Activated naive CD8-positive, alpha-beta T cell treated with anti-CD3 and anti-CD28 coated beads, Interleukin-2, amount 50 U/mL, for 24 hours (primary cell): ENCODE data around the gene GNAS-AS1.

Experiments
- ATAC-seq: fragments of 150-1000 bp; cut with Tn5 transposase; one replicate; pipeline ENCODE4 v1.10.0; 2021
- DNase-seq: peaks from one replicate; pipeline ENCODE4 v3.0.0; 2021
- H3K27ac Mint-ChIP-seq: one replicate; pipeline ENCODE4 v1.8.0; 2021; ENCODE audit warnings: mild to moderate bottlenecking, mixed read lengths
- H3K27me3 Mint-ChIP-seq: one replicate; pipeline ENCODE4 v1.8.0; 2021; ENCODE audit warnings: mixed read lengths
- H3K36me3 Mint-ChIP-seq: one replicate; pipeline ENCODE4 v1.8.0; 2021; ENCODE audit warnings: low read depth, mixed read lengths
- H3K4me1 Mint-ChIP-seq: one replicate; pipeline ENCODE4 v1.8.0; 2021; ENCODE audit warnings: mixed read lengths
- H3K4me3 Mint-ChIP-seq: one replicate; pipeline ENCODE4 v1.8.0; 2021; ENCODE audit warnings: mild to moderate bottlenecking, moderate library complexity, mixed read lengths
- H3K9me3 Mint-ChIP-seq: one replicate; pipeline ENCODE4 v1.8.0; 2021; ENCODE audit warnings: mixed read lengths

Gene GNAS-AS1

GRCh38 chr20:58850693-58851174 lies at the start of gene GNAS-AS1:
Gene GNAS-AS1, minus strand, starts transcription at chr20:58850902.
- DNase-seq (peak; percentile 84), ATAC-seq (peak; percentile 77)
- Mint-ChIP-seq H3K4me1 (peaks cover 33% of the 10 kb centered on the region), H3K27me3 (peaks cover 56% of the 10 kb centered on the region), H3K27ac (peak within 1 kb of the TSS; percentile 59), H3K9me3 (no peaks in the 10 kb centered on the region), H3K36me3 (no peaks in the 10 kb centered on the region), H3K4me3 (peak within 1 kb of the TSS; percentile 86)

- no peak for DNase-seq
- Mint-ChIP-seq H3K36me3 (peaks cover 67% of the 10 kb centered on the region), H3K9me3 (no peaks in the 10 kb centered on the region), H3K27me3 (no peaks in the 10 kb centered on the region), H3K4me1 (peaks cover 75% of the 10 kb centered on the region), H3K27ac (peak overlapping the region; percentile 74), H3K4me3 (no peak overlapping the region)
- ATAC-seq: no peak
Measured at GRCh38 chr20:58900397-58900796, 49.7 kb upstream of the GNAS-AS1 start.

- no peak for DNase-seq
- no peak for ATAC-seq
- Mint-ChIP-seq H3K9me3 (no peaks in the 10 kb centered on the region), H3K4me3 (no peak overlapping the region), H3K27ac (no peak overlapping the region), H3K36me3 (peaks cover 67% of the 10 kb centered on the region), H3K4me1 (peaks cover 77% of the 10 kb centered on the region), H3K27me3 (no peaks in the 10 kb centered on the region)
Measured at GRCh38 chr20:58899512-58899911, 48.8 kb upstream of the GNAS-AS1 start.

DNA sequence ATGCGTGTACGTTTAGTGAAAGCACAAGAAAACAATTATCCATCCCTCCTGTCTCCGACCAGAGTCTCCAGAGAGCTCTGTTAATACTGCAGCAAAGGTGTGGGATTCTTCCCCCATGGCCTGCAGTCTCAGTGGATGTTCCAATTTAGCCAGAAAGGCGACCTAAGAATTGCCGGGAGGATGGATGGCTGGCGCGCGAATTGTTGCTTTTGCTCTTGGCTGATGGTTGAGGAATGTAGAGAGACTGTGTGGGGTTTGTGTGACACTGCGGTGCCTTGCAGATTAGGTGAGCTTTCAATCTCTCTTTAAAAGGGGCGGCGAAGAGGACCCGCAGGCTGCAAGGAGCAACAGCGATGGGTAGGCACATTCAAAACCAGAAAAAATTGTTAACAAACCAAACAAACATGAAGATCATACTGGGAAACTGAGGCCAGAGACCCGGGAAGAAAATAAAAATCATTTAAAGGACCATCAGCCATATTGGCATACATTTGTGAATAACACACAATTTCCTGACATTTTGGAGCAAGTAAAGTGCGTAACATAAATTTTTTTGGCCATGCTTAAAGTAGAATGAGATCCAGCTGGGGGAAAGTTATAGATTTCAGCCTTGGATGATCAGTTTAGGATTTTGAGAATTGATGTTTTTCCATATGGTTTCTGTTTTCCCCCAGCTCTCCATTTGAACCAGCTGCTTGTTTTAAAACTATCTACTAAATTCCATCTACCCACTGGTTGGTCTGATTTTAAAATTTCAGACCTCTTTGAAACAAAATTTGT lies 48.1 kb upstream of the GNAS-AS1 start:
- H3K9me3 Mint-ChIP-seq: no peaks in the 10 kb centered on the region
- H3K27ac Mint-ChIP-seq: no peak overlapping the region
- no peak overlapping the region for H3K4me3 Mint-ChIP-seq
- no peak for ATAC-seq
- peaks cover 62% of the 10 kb centered on the region for H3K36me3 Mint-ChIP-seq
- peaks cover 81% of the 10 kb centered on the region for H3K4me1 Mint-ChIP-seq
- no peaks in the 10 kb centered on the region for H3K27me3 Mint-ChIP-seq
- DNase-seq: no peak

DNA sequence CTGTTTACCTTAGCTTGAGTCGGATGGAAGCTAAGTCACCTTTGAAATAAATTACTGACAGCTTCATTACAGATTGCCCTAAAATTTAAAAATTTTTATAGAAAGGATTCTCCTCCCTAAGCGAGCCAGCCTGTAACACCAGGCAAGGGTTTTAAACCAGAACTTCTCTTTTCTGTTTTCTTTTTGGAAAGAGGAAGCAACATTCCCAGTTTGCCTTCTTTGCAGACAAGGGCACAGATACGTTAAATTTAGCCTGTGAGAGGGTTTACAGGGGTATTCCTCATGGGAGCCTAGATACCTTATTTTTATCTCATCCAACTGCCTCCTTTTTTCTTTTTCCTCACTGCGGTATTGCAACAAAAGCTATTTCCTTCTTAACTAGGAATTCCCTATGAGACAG lies 46.8 kb upstream of the GNAS-AS1 start:
- peaks cover 82% of the 10 kb centered on the region for H3K4me1 Mint-ChIP-seq
- no peak for ATAC-seq
- peaks cover 61% of the 10 kb centered on the region for H3K36me3 Mint-ChIP-seq
- H3K9me3 Mint-ChIP-seq: no peaks in the 10 kb centered on the region
- H3K27ac Mint-ChIP-seq: peak overlapping the region; percentile 76
- peaks cover 1% of the 10 kb centered on the region for H3K27me3 Mint-ChIP-seq
- DNase-seq: no peak
- peak overlapping the region; percentile 2 for H3K4me3 Mint-ChIP-seq

DNA sequence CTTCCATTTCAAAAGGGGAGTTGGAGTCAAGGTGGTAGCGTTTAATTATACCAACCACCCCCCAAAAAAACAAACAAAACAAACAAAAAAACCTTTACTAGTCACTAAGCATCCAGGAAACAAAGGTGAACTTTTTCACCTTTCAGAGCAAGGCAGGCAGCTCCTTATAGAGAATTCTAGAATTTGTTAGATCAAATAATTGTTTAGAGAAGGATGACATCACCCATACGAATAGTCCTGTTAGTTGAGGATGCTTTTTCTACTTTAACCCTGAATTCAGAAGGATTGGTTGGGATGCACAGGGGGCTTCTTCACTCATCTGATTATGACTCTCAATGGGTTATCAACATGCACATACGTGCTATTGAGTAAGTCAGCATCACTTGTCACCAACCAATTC lies 46.1 kb upstream of the GNAS-AS1 start:
- no peaks in the 10 kb centered on the region for H3K9me3 Mint-ChIP-seq
- no peak for ATAC-seq

DNA sequence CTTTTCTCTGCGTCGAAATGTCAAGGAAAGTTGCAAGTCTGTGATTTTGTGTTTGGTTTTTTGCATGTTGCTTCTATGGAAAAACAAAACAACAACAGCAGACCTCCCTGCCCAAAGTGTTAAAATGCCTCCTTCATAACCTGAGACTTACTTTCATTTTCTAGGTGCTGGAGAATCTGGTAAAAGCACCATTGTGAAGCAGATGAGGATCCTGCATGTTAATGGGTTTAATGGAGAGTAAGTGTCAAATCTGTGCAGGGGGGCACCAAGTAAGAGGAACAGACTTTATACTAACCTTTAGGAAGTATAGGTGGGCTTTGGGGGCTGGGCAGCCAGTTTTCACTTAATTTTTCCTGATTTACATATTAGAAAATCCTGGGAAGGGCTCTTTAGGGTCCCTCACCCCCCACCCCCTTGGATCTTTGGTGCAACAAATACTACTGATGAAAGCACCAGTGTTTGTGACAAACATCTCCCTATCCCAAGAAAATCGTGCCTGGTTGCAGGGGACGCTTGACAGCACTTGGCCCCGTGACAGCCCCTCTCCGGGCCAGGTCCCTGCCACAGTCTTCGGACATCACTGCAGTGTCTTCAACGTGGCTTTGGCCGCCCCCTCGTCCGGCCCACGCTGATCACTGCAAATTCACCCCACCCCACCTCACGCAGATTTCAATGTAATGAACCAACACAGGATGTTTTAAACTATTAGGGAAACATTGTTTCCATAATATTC lies 44.9 kb upstream of the GNAS-AS1 start:
- Mint-ChIP-seq H3K27me3 (peaks cover 4% of the 10 kb centered on the region), H3K36me3 (peaks cover 57% of the 10 kb centered on the region), H3K9me3 (no peaks in the 10 kb centered on the region), H3K4me3 (peak overlapping the region; percentile 97), H3K4me1 (peaks cover 71% of the 10 kb centered on the region), H3K27ac (peak overlapping the region; percentile 94)
- ATAC-seq: no peak
- DNase-seq: no peak

More for the DNA sequence above, 46.1 kb upstream of the GNAS-AS1 start:
- DNase-seq: no peak
- Mint-ChIP-seq H3K27ac (peak overlapping the region; percentile 16), H3K4me1 (peaks cover 77% of the 10 kb centered on the region), H3K4me3 (no peak overlapping the region), H3K36me3 (peaks cover 59% of the 10 kb centered on the region), H3K27me3 (peaks cover 2% of the 10 kb centered on the region)

GRCh38 chr20:58894652-58895447 lies 44.1 kb upstream of the GNAS-AS1 start:
- Mint-ChIP-seq H3K9me3 (no peaks in the 10 kb centered on the region), H3K36me3 (peaks cover 53% of the 10 kb centered on the region), H3K27me3 (peaks cover 4% of the 10 kb centered on the region), H3K4me1 (peaks cover 67% of the 10 kb centered on the region), H3K27ac (peak overlapping the region; percentile 94), H3K4me3 (peak overlapping the region; percentile 97)
- DNase-seq (no peak), ATAC-seq (no peak)

GRCh38 chr20:58893355-58894120 lies 42.8 kb upstream of the GNAS-AS1 start:
- peaks cover 56% of the 10 kb centered on the region for H3K4me1 Mint-ChIP-seq
- H3K36me3 Mint-ChIP-seq: peaks cover 40% of the 10 kb centered on the region
- peaks cover 4% of the 10 kb centered on the region for H3K27me3 Mint-ChIP-seq
- peak; percentile 60 for DNase-seq
- H3K27ac Mint-ChIP-seq: peak overlapping the region; percentile 94
- ATAC-seq: no peak
- no peaks in the 10 kb centered on the region for H3K9me3 Mint-ChIP-seq
- peak overlapping the region; percentile 97 for H3K4me3 Mint-ChIP-seq

GRCh38 chr20:58892932-58893224 lies 42.2 kb upstream of the GNAS-AS1 start:
- Mint-ChIP-seq H3K4me1 (peaks cover 56% of the 10 kb centered on the region), H3K9me3 (no peaks in the 10 kb centered on the region), H3K27me3 (peaks cover 4% of the 10 kb centered on the region), H3K36me3 (peaks cover 37% of the 10 kb centered on the region), H3K27ac (peak overlapping the region; percentile 99), H3K4me3 (peak overlapping the region; percentile 97)
- DNase-seq (no peak), ATAC-seq (no peak)

DNA sequence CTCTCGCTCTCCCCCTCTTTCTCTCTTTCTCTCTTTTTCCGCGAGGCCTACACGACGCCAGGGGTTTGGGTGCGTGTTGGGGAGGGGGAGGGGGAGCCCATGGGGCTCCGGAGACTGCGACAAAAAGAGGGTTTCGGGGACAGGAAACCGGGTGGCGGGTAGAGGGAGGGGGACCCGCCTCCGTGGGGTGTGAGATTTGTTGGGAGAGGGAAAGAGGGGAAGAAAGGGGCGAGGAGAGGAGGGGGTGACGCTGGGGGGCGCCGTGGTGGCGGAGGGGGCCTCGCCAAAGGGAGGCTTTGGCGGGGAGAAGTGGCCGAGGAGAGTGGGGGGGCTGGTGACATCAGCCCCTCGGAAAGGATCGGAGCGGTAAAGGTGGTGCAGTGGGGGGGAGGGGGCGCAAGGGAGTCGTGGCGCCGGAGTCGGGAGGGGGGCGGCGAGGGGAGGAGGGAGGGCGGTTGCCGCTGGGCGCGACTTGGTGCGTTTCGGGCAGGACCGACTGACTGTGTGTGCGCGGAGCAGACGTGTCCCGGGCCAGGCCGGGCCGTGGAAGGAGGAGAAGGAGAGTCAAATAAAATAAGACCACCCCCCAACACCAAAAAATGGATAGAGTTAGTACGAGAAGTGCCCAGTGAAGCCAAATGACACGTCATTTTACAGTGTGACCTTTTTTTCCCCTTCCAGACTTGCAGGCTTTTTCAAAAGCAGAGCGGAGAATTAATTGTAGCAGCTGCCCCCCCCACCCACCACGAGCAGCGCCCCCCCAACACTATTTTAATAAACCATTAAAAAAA lies 41.6 kb upstream of the GNAS-AS1 start:
- Mint-ChIP-seq H3K4me3 (peak overlapping the region; percentile 97), H3K9me3 (no peaks in the 10 kb centered on the region), H3K27me3 (peaks cover 4% of the 10 kb centered on the region), H3K36me3 (peaks cover 34% of the 10 kb centered on the region), H3K4me1 (peaks cover 57% of the 10 kb centered on the region), H3K27ac (peak overlapping the region; percentile 99)
- DNase-seq (peak; percentile 84), ATAC-seq (peak; percentile 25)

GRCh38 chr20:58891718-58892140 lies 41.0 kb upstream of the GNAS-AS1 start:
- Mint-ChIP-seq H3K36me3 (peaks cover 29% of the 10 kb centered on the region), H3K27me3 (peaks cover 4% of the 10 kb centered on the region), H3K4me1 (peaks cover 56% of the 10 kb centered on the region), H3K27ac (peak overlapping the region; percentile 99), H3K4me3 (peak overlapping the region; percentile 97), H3K9me3 (no peaks in the 10 kb centered on the region)
- ATAC-seq (no peak), DNase-seq (peak; percentile 35)

GRCh38 chr20:58891086-58891717 lies 40.5 kb upstream of the GNAS-AS1 start:
- peak; percentile 79 for DNase-seq
- peak overlapping the region; percentile 99 for H3K27ac Mint-ChIP-seq
- H3K9me3 Mint-ChIP-seq: no peaks in the 10 kb centered on the region
- H3K27me3 Mint-ChIP-seq: peaks cover 4% of the 10 kb centered on the region
- H3K36me3 Mint-ChIP-seq: peaks cover 24% of the 10 kb centered on the region
- peak; percentile 13 for ATAC-seq
- peaks cover 55% of the 10 kb centered on the region for H3K4me1 Mint-ChIP-seq
- H3K4me3 Mint-ChIP-seq: peak overlapping the region; percentile 97
